Naive thymus-derived CD4-positive, alpha-beta T cell (primary cell): ENCODE data around the gene LRP5. TPM values are rescaled to one million over a fixed set of nuclear protein-coding genes. Genes with fewer than 3 reads are reported as not detected.
"Not testable (repeated sequence)": the region's sequence is repeated elsewhere in the genome, so short reads cannot be mapped to it uniquely, and the experiment has no call there.

Experiments
- ATAC-seq: fragments of 150-1000 bp; cut with Tn5 transposase; 2 replicates; pipeline ENCODE4 v1.10.0; 2021; ENCODE audit warnings: mild to moderate bottlenecking, moderate library complexity
- CTCF ChIA-PET: fragments of 350-600 bp; sonication (Branson Sonifier 250); formaldehyde crosslinking; loops from one replicate; lab custom pipeline; 2021; ENCODE audit warnings: antibody characterized with exemption; lab: Charles Lee
- POLR2A ChIA-PET: fragments of 350-600 bp; sonication (Branson Sonifier 250); formaldehyde crosslinking; loops from one replicate; lab custom pipeline; 2021; ENCODE audit warnings: antibody characterized with exemption, inconsistent platforms; lab: Charles Lee
- DNase-seq, 9 donors: peaks; one replicate each; pipeline versions ENCODE4 v3.0.0 to v3.0.0-alpha.2; 2020 to 2022; ENCODE audit warnings: mixed read lengths in 1 of 9
- H3K27ac ChIP-seq: one replicate; pipeline ENCODE4 v1.7.0; 2013; ENCODE audit warnings: mild to moderate bottlenecking, low read depth, low read length, moderate library complexity
- H3K27me3 ChIP-seq, 2 donors: one replicate each; pipeline ENCODE4 v1.7.0; 2013; ENCODE audit warnings: low read length in 2 of 2, mild to moderate bottlenecking in 2 of 2, moderate library complexity in 2 of 2; ENCODE audit not compliant: control insufficient read depth in 2 of 2, insufficient read depth in 2 of 2
- H3K36me3 ChIP-seq, 3 experiments: 1 replicate in 2 of 3; 2 replicates in 1 of 3; pipeline ENCODE4 v1.7.0; 2013; ENCODE audit warnings: low read length in 3 of 3, mild to moderate bottlenecking in 3 of 3, moderate library complexity in 1 of 3; ENCODE audit not compliant: insufficient read depth in 3 of 3, control insufficient read depth in 2 of 3
- H3K4me1 ChIP-seq, 2 donors: one replicate each; pipeline ENCODE4 v1.7.0; 2013; ENCODE audit warnings: low read length in 2 of 2, mild to moderate bottlenecking in 2 of 2, moderate library complexity in 1 of 2; ENCODE audit not compliant: control insufficient read depth in 2 of 2, insufficient read depth in 2 of 2
- H3K4me3 ChIP-seq: 2 replicates; pipeline ENCODE4 v1.7.0; 2013; ENCODE audit warnings: mild to moderate bottlenecking, low read length
- H3K9me3 ChIP-seq, 3 experiments: 1 replicate in 2 of 3; 2 replicates in 1 of 3; pipeline ENCODE4 v1.7.0; 2013; ENCODE audit warnings: low read length in 3 of 3; ENCODE audit not compliant: control insufficient read depth in 2 of 3
- H3K27ac Mint-ChIP-seq, 9 donors: one replicate each; pipeline ENCODE4 v1.8.0; 2020 to 2022; ENCODE audit warnings: mixed read lengths in 9 of 9, mild to moderate bottlenecking in 8 of 9, moderate library complexity in 5 of 9, inconsistent platforms in 2 of 9
- H3K27me3 Mint-ChIP-seq, 5 donors: one replicate each; pipeline ENCODE4 v1.8.0; 2021 to 2022; ENCODE audit warnings: mixed read lengths in 5 of 5, mild to moderate bottlenecking in 1 of 5
- H3K36me3 Mint-ChIP-seq, 5 donors: one replicate each; pipeline ENCODE4 v1.8.0; 2020 to 2022; ENCODE audit warnings: mixed read lengths in 5 of 5, mild to moderate bottlenecking in 3 of 5, inconsistent platforms in 1 of 5
- H3K4me1 Mint-ChIP-seq, 7 donors: one replicate each; pipeline ENCODE4 v1.8.0; 2020 to 2022; ENCODE audit warnings: mixed read lengths in 7 of 7, mild to moderate bottlenecking in 3 of 7, inconsistent platforms in 1 of 7
- H3K4me3 Mint-ChIP-seq, 10 donors: one replicate each; pipeline ENCODE4 v1.8.0; 2020 to 2022; ENCODE audit warnings: mild to moderate bottlenecking in 10 of 10, mixed read lengths in 10 of 10, moderate library complexity in 6 of 10, inconsistent platforms in 2 of 10
- H3K9me3 Mint-ChIP-seq, 11 donors: one replicate each; pipeline ENCODE4 v1.8.0; 2020 to 2022; ENCODE audit warnings: mixed read lengths in 11 of 11, mild to moderate bottlenecking in 4 of 11, inconsistent platforms in 1 of 11, moderate library complexity in 1 of 11
- intact Hi-C, 2 donors: fragments of 100-400 bp; cut with micrococcal nuclease; formaldehyde crosslinking; loops; one replicate each; pipeline ENCODE4 v1.15.1; 2023
- polyA plus RNA-seq, 2 donors: library from polyadenylated mRNA; unstranded; fragments of 300-500 nt; fragmentation: Illumina TruSeq; gene quantifications; one replicate each; pipeline ENCODE4 v1.2.3, GENCODE V29; 2021
- total RNA-seq, 6 experiments: library from RNA in 5 of 6; stranded (reverse) in 5 of 6; gene quantifications; 1 replicate in 5 of 6; 2 replicates in 1 of 6; pipeline ENCODE4 v1.2.3 and lab custom pipeline; 2021 to 2026

The LRP5 gene
- total and polyA plus RNA-seq, 7 experiments from 2014 or later: 0.35 to 29.9 (median 2.2) TPM

DNA sequence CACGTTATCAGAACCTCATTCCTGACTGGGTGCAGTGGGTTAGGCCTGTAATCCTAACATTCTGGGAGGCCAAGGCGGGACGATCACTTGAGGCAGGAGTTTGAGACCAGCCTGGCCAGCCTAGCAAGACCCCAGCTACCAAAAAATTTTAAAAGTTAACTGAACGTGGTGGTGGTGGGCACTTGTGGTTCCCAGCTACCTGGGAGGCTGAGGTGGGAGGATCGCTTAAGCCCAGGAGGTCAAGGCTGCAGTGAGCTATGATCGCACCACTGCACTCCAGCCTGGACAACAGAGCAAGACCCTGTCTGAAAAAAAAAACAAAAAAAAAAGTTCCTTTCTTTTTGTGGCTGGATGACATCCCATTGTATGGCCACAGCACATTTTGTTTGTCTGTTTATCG lies 80.4 kb downstream of the LRP5 start:
- Mint-ChIP-seq H3K4me3 (no peak overlapping the region), H3K9me3 (peaks cover 0 to 2% (median 0%) of the 10 kb centered on the region in 11 donors), H3K36me3 (peaks cover 0 to 2% (median 0%) of the 10 kb centered on the region in 5 donors), H3K4me1 (peaks cover 0 to 2% (median 0%) of the 10 kb centered on the region in 7 donors), H3K27me3 (no peaks in the 10 kb centered on the region), H3K27ac (no peak overlapping the region)
- ATAC-seq (no peak), DNase-seq (no peak)
- POLR2A ChIA-PET: no interaction called here
- Histone ChIP-seq H3K9me3 (no peaks in the 10 kb centered on the region), H3K36me3 (no peaks in the 10 kb centered on the region), H3K27ac (no peak overlapping the region), H3K27me3 (no peaks in the 10 kb centered on the region), H3K4me3 (no peak overlapping the region), H3K4me1 (no peaks in the 10 kb centered on the region)
- intact Hi-C loops: no loop called here
- CTCF ChIA-PET: no interaction called here

DNA sequence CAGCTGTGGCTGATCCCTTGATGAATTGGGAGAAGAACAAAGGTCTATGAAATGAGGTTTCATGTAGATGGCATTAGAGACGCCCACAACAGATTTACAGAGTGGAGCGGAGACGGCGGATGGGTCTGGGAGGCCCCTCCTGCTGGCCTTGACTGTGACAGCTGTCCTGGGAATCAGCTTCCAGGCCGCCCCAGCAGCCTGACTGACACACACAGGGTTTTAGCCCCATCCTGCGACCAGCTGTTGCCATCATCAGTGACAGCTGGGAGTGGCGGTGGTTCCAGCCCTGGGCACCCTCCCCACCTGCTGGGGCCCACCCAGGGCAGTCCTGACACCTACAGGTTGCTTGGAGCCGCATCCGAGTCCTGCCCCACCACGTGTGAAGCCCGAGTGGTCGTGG lies 84.1 kb downstream of the LRP5 start:
- no peak for ATAC-seq
- no peak overlapping the region for H3K27ac Mint-ChIP-seq
- DNase-seq: no peak
- intact Hi-C loops: no loop called here
- Histone ChIP-seq H3K36me3 (no peaks in the 10 kb centered on the region), H3K4me1 (no peaks in the 10 kb centered on the region), H3K27ac (no peak overlapping the region), H3K27me3 (no peaks in the 10 kb centered on the region), H3K9me3 (no peaks in the 10 kb centered on the region), H3K4me3 (no peak overlapping the region)
- no peaks in the 10 kb centered on the region for H3K27me3 Mint-ChIP-seq
- no peak overlapping the region for H3K4me3 Mint-ChIP-seq
- ChIA-PET POLR2A (no interaction called here), CTCF (interaction anchor here (0.7 kb wide), 1 partner anchor 96 kb away, joined by 3 read pairs; no protein-coding TSS in a partner anchor)
- H3K4me1 Mint-ChIP-seq: peaks cover 0 to 2% (median 0%) of the 10 kb centered on the region in 7 donors
- H3K9me3 Mint-ChIP-seq: peaks cover 0 to 2% (median 0%) of the 10 kb centered on the region in 11 donors
- peaks cover 0 to 2% (median 0%) of the 10 kb centered on the region in 5 donors for H3K36me3 Mint-ChIP-seq

DNA sequence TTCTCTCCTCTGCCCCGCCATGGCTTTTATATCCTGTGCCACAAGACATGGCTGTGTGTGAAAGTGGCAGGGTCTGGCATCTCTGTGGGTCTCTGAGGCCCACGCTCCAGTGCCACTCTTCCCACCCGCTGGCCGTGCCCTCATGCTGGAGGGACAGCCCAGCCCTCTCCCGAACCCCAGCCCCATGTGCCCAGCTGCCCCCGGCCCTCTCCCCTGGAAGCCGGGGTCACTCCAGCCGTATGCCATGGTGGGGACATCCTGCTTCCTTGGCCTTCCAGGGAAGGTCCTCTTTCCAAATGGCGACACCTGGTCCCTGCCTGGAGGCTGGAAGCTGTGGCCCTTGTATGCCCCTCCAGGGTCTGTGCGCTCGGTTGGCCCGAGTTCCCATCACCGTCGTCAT lies 84.9 kb downstream of the LRP5 start:
- no peak overlapping the region for H3K4me3 ChIP-seq
- intact Hi-C loops: no loop called here
- no peaks in the 10 kb centered on the region for H3K27me3 Mint-ChIP-seq
- CTCF ChIA-PET: no interaction called here
- H3K4me1 Mint-ChIP-seq: peaks cover 0 to 2% (median 0%) of the 10 kb centered on the region in 7 donors
- no peaks in the 10 kb centered on the region for H3K27me3 ChIP-seq
- H3K36me3 Mint-ChIP-seq: peaks cover 0 to 2% (median 0%) of the 10 kb centered on the region in 5 donors
- no peaks in the 10 kb centered on the region for H3K36me3 ChIP-seq
- H3K27ac Mint-ChIP-seq: no peak overlapping the region
- no peak for ATAC-seq
- no peak overlapping the region for H3K27ac ChIP-seq
- POLR2A ChIA-PET: no interaction called here
- H3K9me3 Mint-ChIP-seq: peaks cover 0 to 2% (median 0%) of the 10 kb centered on the region in 11 donors
- DNase-seq: no peak
- no peaks in the 10 kb centered on the region for H3K9me3 ChIP-seq
- no peaks in the 10 kb centered on the region for H3K4me1 ChIP-seq
- H3K4me3 Mint-ChIP-seq: no peak overlapping the region

DNA sequence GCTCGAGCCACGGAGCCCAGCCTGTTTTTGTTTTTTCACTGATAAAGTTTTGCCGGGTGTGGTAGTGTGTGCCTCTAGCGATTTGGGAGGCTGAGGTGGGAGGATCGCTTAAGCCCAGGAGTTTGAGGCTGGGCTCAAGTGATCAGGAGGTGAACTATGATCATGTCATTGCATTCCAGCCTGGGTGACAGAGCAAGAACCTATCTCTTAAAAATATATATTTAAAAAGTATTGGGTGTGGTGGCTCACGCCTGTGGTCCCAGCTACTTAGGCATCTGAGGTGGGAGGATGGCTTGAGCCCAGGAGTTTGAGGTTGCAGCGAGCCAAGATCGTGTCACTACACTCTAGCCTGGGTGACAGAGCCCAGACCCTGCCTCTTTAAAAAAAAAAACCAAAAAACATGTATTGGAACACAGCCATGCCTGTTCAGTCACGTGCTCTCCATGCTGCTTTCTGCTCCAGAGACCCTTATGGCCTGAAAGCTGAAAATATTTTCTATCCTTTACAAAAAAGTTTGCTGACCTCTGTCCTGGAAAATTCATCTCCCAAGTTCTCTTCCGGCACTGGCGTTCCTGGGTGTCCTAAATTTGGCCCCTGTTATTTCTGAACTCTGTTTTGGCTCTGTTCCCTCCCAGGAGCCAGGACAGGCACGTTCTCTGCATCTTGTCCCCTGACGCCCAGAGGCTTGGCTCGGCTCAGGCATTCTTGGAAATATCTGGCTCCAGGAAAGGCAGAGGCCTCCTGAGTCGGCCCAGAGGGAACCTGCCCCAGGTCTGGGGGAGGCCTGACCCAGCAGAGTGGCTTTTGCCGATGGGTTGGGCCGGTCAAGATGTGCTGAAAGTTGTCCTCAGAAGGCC lies 86.8 kb downstream of the LRP5 start:
- no peak overlapping the region for H3K27ac Mint-ChIP-seq
- no peaks in the 10 kb centered on the region for H3K9me3 Mint-ChIP-seq
- ATAC-seq: no peak
- POLR2A ChIA-PET: no interaction called here
- H3K4me3 ChIP-seq: no peak overlapping the region
- H3K36me3 Mint-ChIP-seq: peaks cover 0 to 3% (median 0%) of the 10 kb centered on the region in 5 donors
- no peaks in the 10 kb centered on the region for H3K9me3 ChIP-seq
- CTCF ChIA-PET: no interaction called here
- H3K4me1 Mint-ChIP-seq: peaks cover 0 to 2% (median 0%) of the 10 kb centered on the region in 7 donors
- DNase-seq: no peak
- H3K27me3 Mint-ChIP-seq: no peaks in the 10 kb centered on the region
- no peak overlapping the region for H3K27ac ChIP-seq
- intact Hi-C loops: no loop called here
- H3K36me3 ChIP-seq: no peaks in the 10 kb centered on the region
- H3K27me3 ChIP-seq: no peaks in the 10 kb centered on the region
- H3K4me3 Mint-ChIP-seq: no peak overlapping the region
- no peaks in the 10 kb centered on the region for H3K4me1 ChIP-seq

GRCh38 chr11:68399916-68400315 lies 87.5 kb downstream of the LRP5 start:
- Histone ChIP-seq H3K4me3 (no peak overlapping the region), H3K9me3 (no peaks in the 10 kb centered on the region), H3K36me3 (no peaks in the 10 kb centered on the region), H3K27ac (no peak overlapping the region), H3K27me3 (no peaks in the 10 kb centered on the region), H3K4me1 (no peaks in the 10 kb centered on the region)
- Mint-ChIP-seq H3K4me3 (no peak overlapping the region), H3K36me3 (peaks cover 0 to 5% (median 0%) of the 10 kb centered on the region in 5 donors), H3K4me1 (peaks cover 0 to 2% (median 0%) of the 10 kb centered on the region in 7 donors), H3K27ac (no peak overlapping the region), H3K9me3 (no peaks in the 10 kb centered on the region), H3K27me3 (no peaks in the 10 kb centered on the region)
- ATAC-seq (no peak), DNase-seq (no peak)
- CTCF ChIA-PET: no interaction called here
- intact Hi-C loops: no loop called here
- POLR2A ChIA-PET: no interaction called here

GRCh38 chr11:68400584-68400983 lies 88.2 kb downstream of the LRP5 start:
- H3K9me3 ChIP-seq, DNase-seq, H3K4me3 Mint-ChIP-seq, intact Hi-C loops, H3K27me3 Mint-ChIP-seq, H3K4me1 Mint-ChIP-seq, POLR2A ChIA-PET, H3K27me3 ChIP-seq, H3K36me3 ChIP-seq, ATAC-seq, H3K4me1 ChIP-seq, H3K36me3 Mint-ChIP-seq, H3K4me3 ChIP-seq, H3K27ac ChIP-seq, CTCF ChIA-PET, H3K9me3 Mint-ChIP-seq: not testable (repeated sequence)
- H3K27ac Mint-ChIP-seq: peak overlapping the region in 1 of 9 donors; percentile 81

DNA sequence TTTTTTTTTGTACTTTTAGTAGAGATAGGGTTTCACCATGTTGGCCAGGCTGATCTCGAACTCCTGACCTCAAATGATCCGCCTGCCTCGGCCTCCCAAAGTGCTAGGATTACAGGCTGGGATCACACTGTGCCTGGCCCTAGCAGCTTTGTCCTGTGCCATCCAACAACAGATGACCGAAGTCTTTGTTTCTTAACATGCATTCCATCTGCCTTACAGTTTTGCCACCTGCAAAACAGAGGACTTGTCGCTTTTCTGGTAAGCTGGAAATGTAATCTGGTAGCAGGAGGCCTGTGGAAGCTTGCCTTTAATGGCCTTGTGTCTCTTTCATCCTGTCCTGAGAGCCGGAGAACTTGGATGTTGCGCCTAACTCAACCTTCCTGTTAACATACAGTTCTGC lies 89.5 kb downstream of the LRP5 start:
- no peak overlapping the region for H3K27ac ChIP-seq
- intact Hi-C loops: no loop called here
- H3K9me3 Mint-ChIP-seq: no peaks in the 10 kb centered on the region
- H3K27me3 Mint-ChIP-seq: no peaks in the 10 kb centered on the region
- no peak overlapping the region for H3K4me3 Mint-ChIP-seq
- no peak for DNase-seq
- H3K9me3 ChIP-seq: no peaks in the 10 kb centered on the region
- H3K27me3 ChIP-seq: no peaks in the 10 kb centered on the region
- no peak overlapping the region for H3K27ac Mint-ChIP-seq
- H3K4me1 ChIP-seq: no peaks in the 10 kb centered on the region
- no peak for ATAC-seq
- no peak overlapping the region for H3K4me3 ChIP-seq
- CTCF ChIA-PET: no interaction called here
- no peaks in the 10 kb centered on the region for H3K36me3 ChIP-seq
- no peaks in the 10 kb centered on the region for H3K4me1 Mint-ChIP-seq
- POLR2A ChIA-PET: no interaction called here
- H3K36me3 Mint-ChIP-seq: peaks cover 0 to 10% (median under 1%) of the 10 kb centered on the region in 5 donors
